NCI-H2227 treated with DMSO at 0.1 percent for 48 hours (cell line): ENCODE data around the gene DLG2.

Experiments
- DNase-seq: peaks from one replicate; lab custom pipeline; 2025; lab: John Stamatoyannopoulos, UW

The DLG2 gene

DNA sequence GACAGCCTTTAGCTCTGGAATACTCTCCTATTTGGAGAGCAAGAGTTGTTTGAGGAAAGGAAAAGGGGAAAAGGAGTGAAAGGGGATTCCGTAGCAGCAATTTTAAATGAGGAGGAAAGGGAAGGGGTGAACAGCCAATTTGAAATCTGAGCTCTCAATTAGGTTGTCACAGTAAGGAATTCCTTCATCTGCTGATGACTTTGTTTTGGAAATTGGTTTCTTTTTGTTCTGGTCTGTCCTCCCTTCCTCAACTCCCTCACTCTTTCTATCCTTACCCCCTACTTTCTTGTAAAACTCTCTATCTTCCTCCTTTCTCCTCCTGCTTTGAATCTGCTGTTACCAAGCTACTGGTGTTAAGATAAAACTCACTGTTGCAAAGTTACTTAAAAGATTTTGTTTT is 1155.6 kb downstream of the DLG2 start:
- DNase-seq = no peak

DNA sequence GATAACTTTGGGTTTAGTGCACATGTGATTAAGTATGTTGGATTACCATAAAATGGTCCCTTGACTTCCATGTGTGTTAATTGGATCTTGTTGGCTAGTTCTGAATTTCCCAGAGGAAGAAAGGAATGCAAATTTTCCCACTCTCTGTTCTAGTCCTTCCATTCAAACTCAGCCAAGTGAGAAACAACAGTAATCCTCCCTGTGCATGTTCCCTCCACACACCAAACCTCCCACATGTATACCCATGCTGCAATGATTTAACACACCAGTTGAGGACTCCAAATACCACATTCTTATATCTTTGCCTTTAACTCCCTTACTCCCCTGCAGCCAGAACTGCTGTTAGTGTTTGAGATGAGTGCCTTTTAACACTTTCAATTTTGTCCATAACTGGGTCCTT is 1158.9 kb downstream of the DLG2 start:
- no peak for DNase-seq

DNA sequence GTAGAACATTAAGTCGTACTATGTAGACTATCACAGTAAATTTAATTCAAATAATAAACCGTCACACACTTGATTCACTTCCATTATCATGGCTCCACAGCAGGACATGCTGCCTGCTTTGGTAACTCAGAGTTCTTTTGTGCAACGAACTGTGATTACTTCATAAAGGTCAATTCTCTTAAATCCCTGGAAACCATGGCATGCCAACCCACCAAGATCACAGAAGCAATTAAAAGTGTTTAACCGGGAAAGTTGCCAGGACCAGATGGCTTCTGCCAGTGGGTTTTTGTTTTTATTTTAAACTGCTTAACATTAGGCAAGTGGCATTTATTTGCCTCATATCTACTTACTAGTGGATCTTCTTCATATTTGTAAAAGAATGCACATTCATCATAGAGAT is 1162.1 kb downstream of the DLG2 start:
- DNase-seq = no peak

DNA sequence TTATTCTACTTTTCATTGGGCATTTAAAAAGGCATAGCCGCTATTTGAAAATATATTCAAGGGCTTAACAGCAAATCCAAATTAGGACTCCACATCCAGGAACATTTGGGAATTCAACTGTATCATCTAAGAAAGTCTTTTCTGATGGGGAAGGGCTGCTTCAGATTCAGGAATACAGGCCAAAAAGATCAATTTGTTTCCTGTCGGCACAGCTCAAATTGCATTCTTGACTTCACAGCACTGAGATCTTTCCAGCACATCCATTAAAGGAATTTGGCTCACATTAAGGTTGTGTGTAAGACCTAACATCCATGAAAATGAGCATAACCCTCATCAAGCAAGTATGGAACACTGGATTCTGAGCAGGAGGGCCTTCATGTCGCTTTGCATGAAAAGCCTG is 1171.5 kb downstream of the DLG2 start:
- DNase-seq = no peak

DNA sequence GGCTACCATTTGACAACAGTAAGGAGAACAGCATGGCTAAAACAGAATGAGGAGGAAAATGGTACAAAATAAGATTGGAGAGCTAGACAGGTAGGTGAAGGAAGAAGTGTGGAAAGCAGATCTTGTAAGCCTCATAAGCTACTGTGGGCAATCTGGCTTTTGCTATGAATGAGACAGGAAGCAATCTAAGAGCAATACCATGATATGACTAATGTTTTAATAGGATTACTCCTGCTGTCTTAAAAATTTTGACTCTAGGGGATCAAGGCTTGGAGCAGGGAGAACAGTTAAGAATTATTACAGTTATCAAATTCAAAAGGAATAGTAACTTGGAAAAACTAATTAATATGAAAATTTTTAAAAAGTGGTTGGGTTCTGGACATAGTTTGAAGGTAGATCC is 1174.9 kb downstream of the DLG2 start:
- DNase-seq = no peak

DNA sequence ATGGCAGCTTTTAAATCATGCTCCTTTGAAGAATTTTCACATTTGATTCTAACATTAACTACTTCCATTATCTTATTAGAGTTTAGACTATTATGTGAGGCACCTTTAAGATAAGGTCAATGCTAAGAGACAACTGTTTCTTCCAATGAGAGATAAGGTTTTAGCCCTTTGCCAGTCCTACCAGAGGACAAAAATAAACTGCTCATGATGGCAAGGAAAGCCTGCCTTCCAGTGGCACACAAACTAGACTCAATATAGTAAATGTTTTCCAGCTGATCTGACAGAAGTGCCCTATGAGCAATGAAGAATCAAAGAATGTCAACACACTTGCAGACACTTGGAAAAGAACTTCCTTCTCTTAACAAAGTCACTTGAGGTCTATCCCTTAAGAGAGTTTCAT is 1188.6 kb downstream of the DLG2 start:
- DNase-seq = no peak

DNA sequence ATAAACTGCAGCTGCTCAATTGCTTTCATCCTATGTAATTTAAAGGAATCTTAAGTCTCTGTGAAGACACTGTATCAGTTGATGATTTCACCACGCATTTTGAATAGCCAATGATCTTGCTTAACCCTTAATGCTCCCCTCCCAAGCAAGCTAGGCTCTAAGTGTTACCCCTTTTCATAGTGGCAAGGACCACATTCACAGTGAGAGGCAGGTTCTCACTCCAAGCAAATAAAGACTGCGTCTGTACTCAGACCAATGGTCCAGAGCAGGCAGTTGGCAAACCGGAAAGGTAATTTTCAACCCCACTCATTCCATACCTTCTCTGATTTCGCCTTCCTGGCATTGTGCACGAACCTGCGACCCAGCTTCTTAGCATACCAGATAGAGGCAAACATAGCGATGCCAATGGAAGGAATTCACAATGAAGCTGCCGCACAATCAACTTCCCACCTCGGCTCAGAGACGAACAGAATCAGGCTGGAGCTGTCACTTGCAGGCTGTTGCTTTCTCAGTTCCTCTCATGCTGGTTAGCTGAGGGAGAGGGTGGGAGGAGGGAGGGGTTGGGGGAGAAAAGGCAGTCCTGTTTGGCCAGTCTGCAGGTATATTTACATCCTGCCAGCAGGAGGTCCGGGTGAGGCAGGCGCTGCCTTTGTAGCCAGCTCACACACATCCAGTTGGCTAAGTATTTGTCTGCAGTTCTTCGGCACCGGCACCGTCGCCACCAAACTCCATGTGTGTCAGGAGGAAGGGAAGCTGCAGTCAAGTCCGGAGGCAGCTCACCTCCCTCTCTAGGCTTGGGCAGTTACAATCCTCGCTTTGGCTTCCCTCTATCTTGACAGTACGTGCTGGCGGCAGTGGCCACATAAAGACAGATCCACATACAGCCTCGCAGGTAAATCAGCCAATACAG is 1189.8 kb downstream of the DLG2 start:
- DNase-seq = peak; percentile 59

DNA sequence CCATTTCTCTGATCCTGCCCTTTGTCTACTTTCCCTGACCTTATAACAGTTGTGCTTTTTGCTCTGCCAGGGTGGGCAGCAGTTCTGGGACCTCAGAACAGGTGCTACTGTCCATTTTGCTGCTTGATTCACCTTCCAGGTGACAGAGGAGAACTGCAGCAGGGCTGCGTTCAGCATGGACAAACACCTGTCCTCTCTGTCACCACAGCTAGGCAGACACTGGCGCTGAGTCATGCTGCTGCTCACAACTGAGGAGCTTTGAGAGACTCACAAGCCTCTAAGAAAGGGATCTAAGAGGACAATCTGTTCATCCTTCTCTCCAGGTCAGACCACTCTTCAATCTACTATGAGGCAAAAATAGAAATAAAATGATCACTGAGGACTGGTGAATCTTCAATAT is 1196.5 kb downstream of the DLG2 start:
- no peak for DNase-seq

DNA sequence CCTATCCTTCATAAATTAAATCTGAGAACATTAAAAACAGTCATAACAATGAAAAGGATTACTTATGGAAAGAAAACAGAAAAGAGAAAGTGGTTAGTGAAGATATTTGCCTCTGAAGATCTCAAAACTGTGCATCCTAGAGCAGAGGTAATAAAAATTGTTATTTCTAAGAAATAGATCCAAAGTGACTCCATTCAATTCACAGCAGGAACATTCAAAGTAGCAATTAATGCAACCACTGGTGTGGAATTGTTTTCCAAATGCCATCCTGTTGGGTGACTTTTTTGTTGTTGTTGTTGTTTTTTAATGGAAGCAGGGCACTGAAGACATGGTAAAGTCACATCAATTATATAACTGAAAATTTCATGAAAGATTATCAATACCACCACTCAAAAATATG is 1201.5 kb downstream of the DLG2 start:
- no peak for DNase-seq

DNA sequence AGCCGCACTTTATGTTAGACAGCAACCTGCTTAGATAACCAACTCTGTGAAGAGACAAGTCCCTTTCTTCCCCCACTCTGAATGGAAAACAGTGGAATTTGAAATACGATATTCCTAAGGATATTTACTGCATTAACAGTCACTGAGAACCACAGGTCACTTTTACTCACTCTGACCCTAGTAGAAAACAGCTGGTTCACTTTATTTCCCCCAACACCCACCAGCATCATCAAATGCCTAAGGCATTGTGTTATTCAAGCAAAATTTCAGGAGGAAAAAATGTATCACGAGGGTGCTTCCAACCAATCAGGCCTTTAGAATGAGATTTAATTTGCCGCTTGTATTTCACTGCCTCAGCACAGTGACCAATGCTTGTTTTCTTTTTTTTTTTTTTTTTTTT is 1206.9 kb downstream of the DLG2 start:
- DNase-seq = peak; percentile 66

DNA sequence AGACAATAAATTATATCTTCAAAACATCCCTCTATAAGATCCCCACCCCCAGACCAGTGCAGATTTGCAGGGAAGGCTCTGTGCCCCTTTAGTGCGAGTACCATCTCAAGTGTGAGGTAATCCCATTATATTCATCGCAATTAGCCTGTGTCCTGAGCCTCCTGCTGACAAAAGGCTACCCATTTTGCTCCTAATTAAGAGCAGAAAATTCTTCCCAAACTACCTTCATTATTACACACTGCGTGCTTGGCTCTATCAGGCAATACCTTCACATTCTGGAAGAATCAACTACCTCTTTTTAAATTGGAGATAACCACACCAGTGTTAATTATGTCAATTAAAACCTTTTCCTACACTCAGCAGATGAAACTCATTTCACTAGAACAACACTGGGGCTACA is 1207.5 kb downstream of the DLG2 start:
- DNase-seq = peak; percentile 45

DNA sequence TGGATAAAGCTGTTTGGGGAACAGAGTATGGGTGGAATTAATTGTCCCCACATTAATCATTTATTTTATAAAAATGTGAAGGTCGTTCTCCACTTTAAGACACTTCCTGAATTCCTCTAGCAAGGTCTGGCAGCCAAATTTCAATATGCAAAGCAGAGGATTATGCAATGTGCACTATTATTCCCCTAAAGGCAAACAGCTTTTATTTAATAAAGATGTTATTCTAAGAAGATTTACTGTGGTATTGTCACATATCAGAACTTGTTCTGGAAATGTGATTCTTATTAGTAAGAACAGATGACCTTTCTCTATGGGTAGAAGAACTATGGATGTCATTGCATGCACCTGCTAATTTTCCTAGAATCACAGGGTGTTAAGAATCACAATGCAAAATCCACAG is 1212.2 kb downstream of the DLG2 start:
- DNase-seq = no peak

DNA sequence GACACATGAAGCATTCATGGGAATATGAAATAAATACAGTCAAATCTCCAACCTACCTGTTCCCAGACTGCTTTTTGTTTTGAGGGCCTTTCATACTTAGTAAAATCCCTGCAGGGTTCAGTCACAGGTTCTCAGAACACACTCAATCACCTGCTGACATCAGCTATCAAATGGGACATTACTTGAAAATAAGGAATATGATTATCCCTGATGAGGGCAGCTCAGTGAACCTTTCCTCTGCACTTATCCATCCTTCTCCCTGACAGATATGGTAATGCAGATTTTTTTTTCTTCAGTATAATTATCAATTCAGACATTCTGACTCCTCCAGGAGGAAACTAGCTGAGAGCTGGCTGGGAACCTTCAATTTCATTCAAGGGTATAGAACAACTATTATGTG is 1213.6 kb downstream of the DLG2 start:
- peak; percentile 88 for DNase-seq

DNA sequence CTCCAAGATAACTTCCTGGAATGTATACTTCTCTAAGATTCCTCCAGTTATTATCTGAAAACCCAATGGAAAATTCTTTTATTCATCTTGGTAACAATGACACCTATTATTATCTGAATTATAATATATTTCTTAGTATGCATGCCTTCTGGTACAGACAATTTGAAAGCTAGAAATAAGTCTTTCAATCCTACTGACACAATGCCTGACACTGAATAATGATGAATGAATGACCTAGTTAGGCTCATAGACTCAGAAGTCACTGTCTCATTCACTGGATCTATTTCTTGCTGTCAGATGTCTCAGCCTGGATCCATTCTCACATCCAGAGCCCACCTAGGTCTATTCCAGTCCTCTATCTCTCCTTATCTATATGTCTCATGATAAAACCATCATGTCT is 1214.3 kb downstream of the DLG2 start:
- no peak for DNase-seq

DNA sequence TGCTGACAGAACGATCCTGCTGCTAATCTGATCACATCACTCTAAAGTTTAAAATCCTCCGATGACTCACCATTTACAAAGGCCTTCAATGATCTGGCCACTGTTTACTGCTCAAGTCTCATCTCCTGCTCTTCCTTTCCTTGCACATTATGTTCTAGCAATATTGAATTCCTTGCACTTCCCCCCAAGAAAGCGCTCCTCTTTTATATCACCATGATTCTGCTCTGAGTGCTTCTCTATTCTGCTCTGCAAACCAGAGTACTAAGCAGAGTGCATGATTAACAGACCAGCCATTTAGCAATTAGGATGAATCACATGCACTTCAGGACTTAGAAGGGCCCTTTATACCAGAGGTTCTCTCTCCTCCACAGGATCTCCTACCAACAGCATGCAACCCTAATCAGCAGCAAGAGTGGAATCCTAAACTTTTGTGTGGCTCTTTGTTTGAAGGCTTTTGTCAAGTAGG is 1218.2 kb downstream of the DLG2 start:
- peak; percentile 21 for DNase-seq

DNA sequence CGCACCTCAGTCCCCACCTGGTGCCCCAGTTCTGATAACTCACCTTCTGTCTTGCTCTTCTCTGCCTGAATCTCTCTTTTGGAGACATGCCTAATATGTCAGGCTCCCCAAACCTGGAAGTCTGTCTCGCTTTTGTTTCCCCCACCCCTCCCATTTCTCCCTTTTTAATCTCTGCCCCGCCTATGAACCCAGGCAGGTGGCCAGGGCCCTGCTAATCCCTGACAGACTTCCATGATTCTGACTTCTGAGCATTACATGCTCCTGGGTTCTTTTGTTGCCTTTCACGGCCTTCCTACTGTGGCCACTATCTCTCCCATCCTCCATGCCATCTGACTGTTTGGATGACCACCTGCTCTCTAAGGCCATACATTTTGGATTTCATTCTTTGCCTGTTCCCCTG is 1220.1 kb downstream of the DLG2 start:
- DNase-seq = no peak

DNA sequence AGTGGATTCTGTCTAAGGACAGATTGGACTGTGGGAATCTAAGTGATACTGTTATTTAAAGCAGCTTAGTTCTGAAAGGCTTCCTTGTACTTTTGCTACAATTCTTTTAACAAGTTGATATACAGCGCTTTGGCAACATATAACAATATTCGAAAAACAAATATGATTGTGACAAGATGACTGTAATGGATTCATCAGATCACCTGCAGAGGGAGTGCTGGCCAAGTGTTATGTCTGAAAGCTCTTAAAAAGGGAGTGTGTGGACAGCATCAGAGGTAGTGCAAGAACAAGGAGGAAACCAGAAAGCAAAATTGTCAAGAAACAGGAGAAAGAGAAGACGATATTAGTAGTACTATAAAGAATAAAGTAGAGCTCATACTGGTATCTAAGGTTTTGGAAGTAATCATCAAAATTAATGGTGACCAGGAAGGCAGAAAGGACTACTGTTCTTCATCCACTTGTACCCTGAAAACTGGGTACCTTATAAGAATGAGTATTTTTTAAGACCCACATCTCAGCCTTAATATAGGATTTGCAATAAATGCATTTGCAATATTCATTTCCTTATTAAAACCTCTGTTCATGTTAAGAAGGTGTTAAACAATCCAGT is 1229.0 kb downstream of the DLG2 start:
- peak; percentile 51 for DNase-seq

DNA sequence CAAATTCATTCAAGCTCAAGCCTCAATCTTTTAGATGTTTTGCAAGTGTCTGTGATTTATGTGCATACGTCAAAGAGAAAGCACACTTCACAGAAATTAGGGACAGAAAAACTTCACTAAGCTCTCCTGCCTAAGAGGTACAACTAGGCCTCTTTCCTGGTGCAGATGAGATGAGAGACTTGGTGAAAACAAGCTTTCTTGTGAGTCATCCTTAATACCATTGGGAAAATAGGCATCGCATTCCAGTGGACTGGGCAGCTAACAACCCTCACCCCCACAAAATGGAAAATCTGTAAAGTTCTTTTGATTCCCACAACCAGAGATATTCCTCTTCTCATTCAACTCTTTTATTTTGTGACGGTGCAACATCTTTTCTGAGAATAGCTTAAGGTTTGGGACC is 1230.6 kb downstream of the DLG2 start:
- DNase-seq = no peak

DNA sequence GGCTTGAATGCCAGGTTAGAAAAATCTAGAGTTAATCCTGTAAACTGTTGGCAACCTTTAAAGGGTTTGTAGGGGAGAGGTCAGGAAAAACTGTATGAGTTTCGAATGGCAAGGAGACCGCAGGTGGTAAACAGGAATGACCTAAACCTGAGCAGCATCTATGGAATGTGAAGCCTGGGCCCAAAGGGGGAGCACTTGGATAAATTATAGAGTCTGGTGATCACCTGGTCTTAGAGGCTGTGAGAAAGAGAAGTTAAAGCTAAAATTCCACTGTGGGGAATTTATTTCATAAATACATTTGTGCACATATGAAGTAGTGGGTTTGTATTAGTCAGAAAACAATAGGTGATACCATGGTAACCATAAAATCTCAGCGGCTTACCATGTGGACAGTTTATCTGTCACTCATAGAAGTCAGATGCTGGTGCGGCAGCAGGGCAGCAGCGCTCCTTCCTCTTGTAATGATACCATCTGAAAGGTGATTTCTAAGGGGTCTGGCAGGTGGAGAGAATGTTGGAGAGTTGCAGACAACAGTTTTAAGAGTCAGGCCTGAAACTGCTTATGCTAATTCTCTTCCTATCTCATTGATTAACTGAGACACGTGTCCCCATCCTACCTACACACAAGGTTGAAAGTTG is 1236.6 kb downstream of the DLG2 start:
- DNase-seq = peak; percentile 25

DNA sequence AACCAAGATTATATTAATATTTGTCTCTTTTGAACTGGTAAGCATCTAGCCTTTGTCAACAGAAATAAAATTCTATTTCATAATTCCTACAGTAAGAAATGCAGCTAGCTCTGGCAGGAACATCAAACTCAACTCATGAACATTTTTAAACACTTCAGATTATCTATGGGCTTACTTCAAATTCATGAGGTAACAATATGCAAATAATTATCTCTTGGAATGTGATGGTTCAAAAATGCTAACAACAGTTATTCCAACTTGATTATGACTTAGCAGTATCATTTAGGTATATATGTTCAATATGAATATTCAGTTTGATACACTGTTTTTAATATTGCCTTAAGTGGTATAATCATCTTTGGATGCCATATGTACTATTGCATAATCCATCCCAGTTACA is 1237.4 kb downstream of the DLG2 start:
- DNase-seq = no peak

DNA sequence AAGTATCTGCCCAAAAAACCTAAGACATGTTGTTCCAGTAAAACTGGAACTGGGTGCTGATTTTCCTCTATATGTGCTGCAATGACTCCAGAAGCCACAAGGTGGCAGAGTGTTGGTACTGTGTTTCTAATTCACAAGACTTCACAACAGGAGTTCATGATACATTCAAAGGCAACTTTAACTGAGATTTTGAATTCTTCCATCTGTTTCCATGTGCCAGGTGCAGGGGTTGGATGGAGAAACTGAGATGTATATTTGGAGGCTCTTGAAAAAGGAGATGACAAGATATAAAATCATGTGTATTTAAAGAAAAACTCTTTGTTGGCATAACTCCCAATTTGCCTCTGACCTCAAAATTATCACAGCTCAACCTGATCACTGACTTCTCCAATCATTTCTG is 1242.4 kb downstream of the DLG2 start:
- DNase-seq = peak; percentile 56

DNA sequence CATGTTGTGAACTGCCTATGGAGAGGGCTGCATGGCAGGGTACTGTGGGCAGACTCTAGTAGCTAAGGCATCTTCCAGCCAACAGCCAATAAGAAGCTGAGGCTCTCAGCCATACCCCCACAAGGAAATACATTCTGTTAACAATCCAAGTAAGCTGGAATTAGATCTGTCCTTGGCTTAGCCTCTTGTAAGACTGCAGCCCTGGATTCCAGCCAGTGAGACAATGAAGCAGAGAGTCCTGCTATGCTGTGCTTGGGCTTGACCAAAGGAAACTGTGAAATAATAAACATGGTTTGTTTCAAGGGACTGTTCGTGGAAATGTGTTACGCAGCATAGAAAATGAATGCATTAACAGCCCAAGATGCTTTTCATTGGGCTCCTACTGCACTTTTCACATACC is 1243.6 kb downstream of the DLG2 start:
- no peak for DNase-seq

DNA sequence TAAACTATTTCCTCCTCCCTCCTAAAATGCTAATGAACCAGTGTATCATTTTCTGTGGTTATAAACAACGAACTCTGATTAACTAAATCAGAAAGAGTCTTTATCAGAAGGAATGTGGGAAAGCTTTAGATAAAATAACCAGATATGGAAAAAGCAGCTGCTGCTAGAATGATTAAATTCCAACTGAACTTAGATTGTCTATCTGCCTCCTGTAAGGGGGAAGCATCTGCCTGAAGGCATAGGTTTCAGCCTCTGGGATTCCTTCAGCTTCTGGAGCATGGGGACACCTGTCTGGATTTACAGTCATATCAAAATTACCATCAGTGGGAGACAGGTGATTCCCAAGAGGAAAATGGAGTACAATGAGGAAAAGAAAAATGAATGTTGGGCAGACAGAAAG is 1245.5 kb downstream of the DLG2 start:
- DNase-seq = no peak
